Tibial nerve (tissue), 4 donors: ENCODE measurements around the gene SCYGR1. TPM values are rescaled to one million over a fixed set of nuclear protein-coding genes. Genes with fewer than 3 reads are reported as not detected.
"Not testable (repeated sequence)": the region's sequence is repeated elsewhere in the genome, so short reads cannot be mapped to it uniquely, and the experiment has no call there.

Experiments
- DNase-seq, 2 donors: peaks; one replicate each; pipeline ENCODE4 v3.0.0-alpha.2; 2019; ENCODE audit warnings: low spot score in 2 of 2
- H3K27ac ChIP-seq, 4 donors: fragments of 200-600 bp; sonication (generic) in 3 of 4; one replicate each; pipeline ENCODE4 v1.5.1; 2017 to 2019; ENCODE audit warnings: mild to moderate bottlenecking in 1 of 4
- H3K27me3 ChIP-seq, 2 donors: fragments of 200-600 bp; sonication (generic) in 1 of 2; one replicate each; pipeline versions ENCODE4 v1.5.1 to v1.6.0; 2017 to 2019
- H3K36me3 ChIP-seq, 3 donors: fragments of 200-600 bp; sonication (generic); one replicate each; pipeline ENCODE4 v1.5.1; 2018 to 2019
- H3K4me1 ChIP-seq, 4 donors: fragments of 200-600 bp; sonication (generic) in 3 of 4; one replicate each; pipeline ENCODE4 v1.5.1; 2017 to 2019
- H3K4me3 ChIP-seq, 4 donors: fragments of 200-600 bp; sonication (generic) in 3 of 4; one replicate each; pipeline ENCODE4 v1.5.1; 2017 to 2019; ENCODE audit warnings: mild to moderate bottlenecking in 1 of 4, moderate library complexity in 1 of 4
- H3K9me3 ChIP-seq, 4 donors: fragments of 200-600 bp; sonication (generic) in 3 of 4; one replicate each; pipeline ENCODE4 v1.5.1; 2017 to 2019
- CTCF ChIP-seq, 5 experiments: fragments of 200-600 bp in 3 of 5; fragments of 450-650 bp in 2 of 5; sonication (generic) in 3 of 5; IDR thresholded peaks; one replicate each; pipeline ENCODE4 v1.5.1; 2016 to 2019; ENCODE audit warnings: antibody characterized with exemption in 5 of 5, mild to moderate bottlenecking in 3 of 5, moderate library complexity in 2 of 5
- EP300 ChIP-seq, 2 donors: sonication (generic); formaldehyde crosslinking; IDR thresholded peaks; one replicate each; pipeline ENCODE4 v1.6.1; 2017; ENCODE audit warnings: antibody characterized with exemption in 2 of 2, mild to moderate bottlenecking in 1 of 2
- POLR2A ChIP-seq, 2 donors: fragments of 450-650 bp; IDR thresholded peaks; one replicate each; pipeline ENCODE4 v1.6.1; 2017; ENCODE audit warnings: antibody characterized with exemption in 2 of 2, mild to moderate bottlenecking in 2 of 2, moderate library complexity in 2 of 2
- whole genome bisulfite sequencing, 2 donors: methylation state at CpG; one replicate each; pipeline ENCODE4 v1.1.5; 2018; 5-methylcytosine and 5-hydroxymethylcytosine counted together
- total RNA-seq, 4 donors: library from RNA; depleted of rRNA; stranded (reverse); fragments of >200 nt; gene quantifications; one replicate each; pipeline ENCODE4 v1.1.0, GENCODE V29; 2016

Gene SCYGR1
- total RNA-seq, 4 donors from 2014 or later = not detected

GRCh38 chr2:227386630-227387029, 1.1 kb downstream of the SCYGR1 start:
- no peak for TF ChIP-seq CTCF (IDR thresholded peaks at IDR 0.05)
- TF ChIP-seq POLR2A (IDR thresholded peaks at IDR 0.05) = no peak
- TF ChIP-seq EP300 (IDR thresholded peaks at IDR 0.05) = no peak
- Histone ChIP-seq H3K4me3 (no peak overlapping the region), H3K9me3 (no peaks in the 10 kb centered on the region), H3K36me3 (no peaks in the 10 kb centered on the region), H3K4me1 (no peaks in the 10 kb centered on the region), H3K27ac (no peak overlapping the region), H3K27me3 (no peaks in the 10 kb centered on the region)
- no peak for DNase-seq
- 87 to 89% methylated on average over 6 of the region's 6 CpGs for WGBS, 2 donors

- Histone ChIP-seq H3K27ac (no peak overlapping the region), H3K36me3 (no peaks in the 10 kb centered on the region), H3K4me3 (no peak overlapping the region), H3K4me1 (no peaks in the 10 kb centered on the region), H3K9me3 (no peaks in the 10 kb centered on the region), H3K27me3 (no peaks in the 10 kb centered on the region)
- TF ChIP-seq EP300 (IDR thresholded peaks at IDR 0.05) (no peak), POLR2A (IDR thresholded peaks at IDR 0.05) (no peak), CTCF (IDR thresholded peaks at IDR 0.05) (no peak)
- 44 to 55% methylated on average over 3 of the region's 3 CpGs for WGBS, 2 donors
- DNase-seq = no peak
These were observed 4.1 kb downstream of the SCYGR1 start for GRCh38 chr2:227383686-227384085.

GRCh38 chr2:227382241-227382835, 5.4 kb downstream of the SCYGR1 start:
- H3K27me3 ChIP-seq, H3K4me1 ChIP-seq, H3K36me3 ChIP-seq, H3K9me3 ChIP-seq, DNase-seq, H3K4me3 ChIP-seq, H3K27ac ChIP-seq: not testable (repeated sequence)
- WGBS, 2 donors = 89 to 90% methylated on average over 2 of the region's 2 CpGs

- H3K4me3 ChIP-seq = no peak within 1 kb of the TSS
- no peak for DNase-seq
- H3K27me3 ChIP-seq = no peaks in the 10 kb centered on the region
- H3K36me3 ChIP-seq = no peaks in the 10 kb centered on the region
- no peak for TF ChIP-seq EP300 (IDR thresholded peaks at IDR 0.05)
- TF ChIP-seq POLR2A (IDR thresholded peaks at IDR 0.05) = no peak
- no peak for TF ChIP-seq CTCF (IDR thresholded peaks at IDR 0.05)
- H3K27ac ChIP-seq = no peak within 1 kb of the TSS
- H3K9me3 ChIP-seq = no peaks in the 10 kb centered on the region
- WGBS, 2 donors = 86 to 91% methylated on average over 4 of the region's 4 CpGs
- H3K4me1 ChIP-seq = no peaks in the 10 kb centered on the region
These were observed 8.7 kb downstream of the SCYGR1 start, which contains the start of gene TM4SF20 for GRCh38 chr2:227379095-227379494. Gene TM4SF20, minus strand, starts transcription at chr2:227379306. Its CDS starts 38 bp downstream, at chr2:227379268.

- Histone ChIP-seq H3K9me3 (no peaks in the 10 kb centered on the region), H3K4me3 (no peak overlapping the region), H3K36me3 (no peaks in the 10 kb centered on the region), H3K4me1 (no peaks in the 10 kb centered on the region), H3K27me3 (no peaks in the 10 kb centered on the region), H3K27ac (no peak overlapping the region)
- TF ChIP-seq EP300 (IDR thresholded peaks at IDR 0.05) (no peak), CTCF (IDR thresholded peaks at IDR 0.05) (no peak), POLR2A (IDR thresholded peaks at IDR 0.05) (no peak)
- 83 to 88% methylated on average over 4 of the region's 4 CpGs for WGBS, 2 donors
- DNase-seq = no peak
These were observed 9.4 kb downstream of the SCYGR1 start for GRCh38 chr2:227378371-227378782.
